Measurements from ENCODE around the gene GRM5. TPM values are rescaled to one million over a fixed set of nuclear protein-coding genes. Genes with fewer than 3 reads are reported as not detected.

Gene GRM5
- total RNA-seq, 1 donor from 2014 or later, result not detected

GRCh38 chr11:88603091-88603867, 462.5 kb downstream of the GRM5 start:
- Histone ChIP-seq H3K4me3 (no peak overlapping the region), H3K9me3 (no peaks in the 10 kb centered on the region), H3K27ac (no peak overlapping the region), H3K4me1 (no peaks in the 10 kb centered on the region), H3K36me3 (no peaks in the 10 kb centered on the region), H3K27me3 (no peaks in the 10 kb centered on the region)
- intact Hi-C loops (cut with DNase I), result no loop called here
- no peak for DNase-seq (ENCODE audit: extremely low spot score in 2 of 2)
- TF ChIP-seq CTCF (IDR thresholded peaks at IDR 0.05) (no peak), POLR2A (IDR thresholded peaks at IDR 0.05) (no peak), POLR2AphosphoS5 (IDR thresholded peaks at IDR 0.05; ENCODE audit: insufficient read depth in 1 of 2, low read depth in 1 of 2) (no peak)

- H3K27ac ChIP-seq, result no peak overlapping the region
- TF ChIP-seq POLR2A (IDR thresholded peaks at IDR 0.05) (no peak), CTCF (IDR thresholded peaks at IDR 0.05) (no peak), POLR2AphosphoS5 (IDR thresholded peaks at IDR 0.05; ENCODE audit: insufficient read depth in 1 of 2, low read depth in 1 of 2) (no peak)
- no peaks in the 10 kb centered on the region for H3K4me1 ChIP-seq
- no peaks in the 10 kb centered on the region for H3K27me3 ChIP-seq
- no peak for DNase-seq (ENCODE audit: extremely low spot score in 2 of 2)
- no peaks in the 10 kb centered on the region for H3K36me3 ChIP-seq
- H3K4me3 ChIP-seq, result no peak overlapping the region
- H3K9me3 ChIP-seq, result no peaks in the 10 kb centered on the region
- intact Hi-C loops (cut with DNase I), result no loop called here
Observed at GRCh38 chr11:88597387-88597786, 468.4 kb downstream of the GRM5 start.

GRCh38 chr11:88596786-88597185, 469.0 kb downstream of the GRM5 start:
- intact Hi-C loops (cut with DNase I), result no loop called here
- Histone ChIP-seq H3K4me3 (no peak overlapping the region), H3K36me3 (no peaks in the 10 kb centered on the region), H3K27ac (no peak overlapping the region), H3K27me3 (no peaks in the 10 kb centered on the region), H3K9me3 (no peaks in the 10 kb centered on the region), H3K4me1 (no peaks in the 10 kb centered on the region)
- DNase-seq (ENCODE audit: extremely low spot score in 2 of 2), result no peak
- TF ChIP-seq POLR2AphosphoS5 (IDR thresholded peaks at IDR 0.05; ENCODE audit: insufficient read depth in 1 of 2, low read depth in 1 of 2) (no peak), POLR2A (IDR thresholded peaks at IDR 0.05) (no peak), CTCF (IDR thresholded peaks at IDR 0.05) (no peak)

- H3K27ac ChIP-seq, result no peak overlapping the region
- H3K4me1 ChIP-seq, result no peaks in the 10 kb centered on the region
- intact Hi-C loops (cut with DNase I), result no loop called here
- H3K4me3 ChIP-seq, result no peak overlapping the region
- no peaks in the 10 kb centered on the region for H3K9me3 ChIP-seq
- no peak for DNase-seq (ENCODE audit: extremely low spot score in 2 of 2)
- TF ChIP-seq CTCF (IDR thresholded peaks at IDR 0.05) (no peak), POLR2A (IDR thresholded peaks at IDR 0.05) (no peak), POLR2AphosphoS5 (IDR thresholded peaks at IDR 0.05; ENCODE audit: insufficient read depth in 1 of 2, low read depth in 1 of 2) (no peak)
- H3K27me3 ChIP-seq, result no peaks in the 10 kb centered on the region
- H3K36me3 ChIP-seq, result no peaks in the 10 kb centered on the region
Observed at GRCh38 chr11:88594274-88594950, 471.4 kb downstream of the GRM5 start.

GRCh38 chr11:88590361-88590760, 475.4 kb downstream of the GRM5 start:
- intact Hi-C loops (cut with DNase I), result no loop called here
- no peaks in the 10 kb centered on the region for H3K4me1 ChIP-seq
- DNase-seq (ENCODE audit: extremely low spot score in 2 of 2), result no peak
- no peak overlapping the region for H3K4me3 ChIP-seq
- H3K27ac ChIP-seq, result no peak overlapping the region
- no peaks in the 10 kb centered on the region for H3K27me3 ChIP-seq
- no peak for TF ChIP-seq POLR2AphosphoS5 (IDR thresholded peaks at IDR 0.05; ENCODE audit: insufficient read depth in 1 of 2, low read depth in 1 of 2)
- no peak for TF ChIP-seq CTCF (IDR thresholded peaks at IDR 0.05)
- TF ChIP-seq POLR2A (IDR thresholded peaks at IDR 0.05), result no peak
- H3K36me3 ChIP-seq, result no peaks in the 10 kb centered on the region
- H3K9me3 ChIP-seq, result no peaks in the 10 kb centered on the region

Measured in vagina (tissue), 2 donors.